RWPE2 (cell line): ENCODE data around the gene SNRNP27.

ENCODE experiments used
- ATAC-seq: fragments of 200-7000 bp; cut with Tn5 transposase; 3 replicates; pipeline ENCODE4 v1.9.1; 2021; ENCODE audit warnings: low read depth
- DNase-seq: peaks from one replicate; pipeline ENCODE4 v3.0.0-alpha.2; 2020; ENCODE audit warnings: low spot score
- H3K27ac ChIP-seq: fragments of 450-650 bp; 2 replicates; pipeline ENCODE4 v1.5.1; 2017; ENCODE audit warnings: mild to moderate bottlenecking; ENCODE audit not compliant: poor library complexity, severe bottlenecking
- H3K27me3 ChIP-seq: fragments of 250-450 bp; sonication (Bioruptor Pico); 2 replicates; pipeline ENCODE4 v1.5.1; 2021; ENCODE audit warnings: mild to moderate bottlenecking, moderate library complexity; ENCODE audit not compliant: insufficient read depth, poor library complexity, severe bottlenecking
- H3K36me3 ChIP-seq: fragments of 250-450 bp; sonication (Bioruptor Pico); 2 replicates; pipeline ENCODE4 v1.5.1; 2020; ENCODE audit warnings: low read depth, mild to moderate bottlenecking, moderate library complexity
- H3K4me1 ChIP-seq: fragments of 250-450 bp; sonication (Bioruptor Pico); 2 replicates; pipeline ENCODE4 v1.5.1; 2021; ENCODE audit warnings: mild to moderate bottlenecking, moderate library complexity; ENCODE audit not compliant: insufficient read depth, poor library complexity, severe bottlenecking
- H3K4me3 ChIP-seq: fragments of 250-450 bp; sonication (Bioruptor Pico); 2 replicates; pipeline ENCODE4 v1.5.1; 2021; ENCODE audit warnings: mild to moderate bottlenecking, moderate library complexity; ENCODE audit not compliant: severe bottlenecking
- H3K9me3 ChIP-seq: fragments of 250-450 bp; sonication (Bioruptor Pico); 2 replicates; pipeline ENCODE4 v1.5.1; 2021; ENCODE audit warnings: mild to moderate bottlenecking, moderate library complexity; ENCODE audit not compliant: severe bottlenecking
- CTCF ChIP-seq: fragments of 450-650 bp; IDR thresholded peaks from one replicate; pipeline ENCODE4 v1.5.1; 2017; ENCODE audit warnings: mild to moderate bottlenecking, moderate library complexity; ENCODE audit not compliant: poor library complexity, severe bottlenecking

SNRNP27 gene

GRCh38 chr2:69917852-69918251 lies 24.1 kb downstream of the SNRNP27 start:
- Histone ChIP-seq H3K27ac (peak overlapping the region; percentile 56), H3K4me3 (no peak overlapping the region), H3K36me3 (peaks cover 71% of the 10 kb centered on the region), H3K9me3 (no peaks in the 10 kb centered on the region), H3K4me1 (peaks cover 25% of the 10 kb centered on the region), H3K27me3 (no peaks in the 10 kb centered on the region)
- DNase-seq = no peak
- no peak for TF ChIP-seq CTCF
- peak; percentile 10; the same call in 2 of the 3 replicates for ATAC-seq

- peak overlapping the region; percentile 56 for H3K27ac ChIP-seq
- peaks cover 66% of the 10 kb centered on the region for H3K36me3 ChIP-seq
- H3K27me3 ChIP-seq = no peaks in the 10 kb centered on the region
- peaks cover 25% of the 10 kb centered on the region for H3K4me1 ChIP-seq
- no peak for TF ChIP-seq CTCF
- no peak overlapping the region for H3K4me3 ChIP-seq
- H3K9me3 ChIP-seq = no peaks in the 10 kb centered on the region
- ATAC-seq = no peak
- DNase-seq = no peak
These were observed 24.6 kb downstream of the SNRNP27 start for GRCh38 chr2:69918401-69918800.

GRCh38 chr2:69923116-69923515 lies 29.4 kb downstream of the SNRNP27 start:
- no peak for TF ChIP-seq CTCF
- Histone ChIP-seq H3K4me1 (peaks cover 13% of the 10 kb centered on the region), H3K27me3 (no peaks in the 10 kb centered on the region), H3K4me3 (no peak overlapping the region), H3K36me3 (peaks cover 74% of the 10 kb centered on the region), H3K27ac (no peak overlapping the region), H3K9me3 (no peaks in the 10 kb centered on the region)
- ATAC-seq (no peak), DNase-seq (no peak)

GRCh38 chr2:69926849-69927515 lies 33.2 kb downstream of the SNRNP27 start:
- ATAC-seq = peak; percentile 36; the same call in 1 of the 3 replicates
- H3K36me3 ChIP-seq = peaks cover 56% of the 10 kb centered on the region

More at GRCh38 chr2:69926849-69927515, 33.2 kb downstream of the SNRNP27 start:
- Histone ChIP-seq H3K27me3 (no peaks in the 10 kb centered on the region), H3K27ac (no peak overlapping the region), H3K4me3 (no peak overlapping the region), H3K9me3 (no peaks in the 10 kb centered on the region), H3K4me1 (peaks cover 14% of the 10 kb centered on the region)
- no peak for DNase-seq
- TF ChIP-seq CTCF = no peak
